ENCODE data around the gene MAPK11.

DNA sequence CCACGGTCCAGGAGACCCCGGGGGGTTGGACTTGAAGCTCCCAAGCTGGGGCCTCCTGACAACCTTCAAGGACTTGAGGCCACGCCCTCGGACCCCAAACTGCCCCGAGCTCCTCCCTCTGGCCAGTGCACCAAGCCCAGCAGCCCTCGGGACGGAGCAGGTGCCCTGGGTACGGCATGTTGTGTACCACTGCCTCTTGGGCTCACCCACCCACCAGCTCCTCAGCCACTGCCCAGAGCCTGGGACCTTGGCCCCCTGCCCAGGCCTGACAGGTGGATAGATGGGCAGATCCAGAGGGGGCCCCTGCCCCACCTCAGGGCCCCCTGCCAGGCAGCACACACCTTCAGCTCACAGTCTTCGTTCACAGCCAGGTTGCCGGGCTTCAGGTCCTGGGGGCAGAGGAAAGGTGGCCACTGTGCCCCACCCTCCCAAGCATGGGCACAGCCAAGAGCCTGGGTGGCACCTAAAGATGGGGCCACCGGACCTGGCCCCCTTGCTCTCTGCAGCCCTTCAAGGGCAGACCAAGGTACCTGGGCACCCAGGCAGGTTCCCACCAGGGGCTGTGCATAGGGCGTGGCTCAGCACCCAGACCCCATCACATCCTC is 13.8 kb downstream of the MAPK11 start:
- TF ChIP-seq FIP1L1 (IDR thresholded peaks at IDR 0.05; ENCODE audit: low read depth, low read length, poor library complexity, severe bottlenecking), result no peak
- TF ChIP-seq, protein P1, sequence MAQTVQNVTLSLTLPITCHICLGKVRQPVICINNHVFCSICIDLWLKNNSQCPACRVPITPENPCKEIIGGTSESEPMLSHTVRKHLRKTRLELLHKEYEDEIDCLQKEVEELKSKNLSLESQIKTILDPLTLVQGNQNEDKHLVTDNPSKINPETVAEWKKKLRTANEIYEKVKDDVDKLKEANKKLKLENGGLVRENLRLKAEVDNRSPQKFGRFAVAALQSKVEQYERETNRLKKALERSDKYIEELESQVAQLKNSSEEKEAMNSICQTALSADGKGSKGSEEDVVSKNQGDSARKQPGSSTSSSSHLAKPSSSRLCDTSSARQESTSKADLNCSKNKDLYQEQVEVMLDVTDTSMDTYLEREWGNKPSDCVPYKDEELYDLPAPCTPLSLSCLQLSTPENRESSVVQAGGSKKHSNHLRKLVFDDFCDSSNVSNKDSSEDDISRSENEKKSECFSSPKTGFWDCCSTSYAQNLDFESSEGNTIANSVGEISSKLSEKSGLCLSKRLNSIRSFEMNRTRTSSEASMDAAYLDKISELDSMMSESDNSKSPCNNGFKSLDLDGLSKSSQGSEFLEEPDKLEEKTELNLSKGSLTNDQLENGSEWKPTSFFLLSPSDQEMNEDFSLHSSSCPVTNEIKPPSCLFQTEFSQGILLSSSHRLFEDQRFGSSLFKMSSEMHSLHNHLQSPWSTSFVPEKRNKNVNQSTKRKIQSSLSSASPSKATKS (CRISPR knock-in tag; IDR thresholded peaks at IDR 0.05), result no peak

All from K562 (cell line).